WTC11 (cell line): ENCODE data around the gene ZFAND6. TPM values are rescaled to one million over a fixed set of nuclear protein-coding genes. Genes with fewer than 3 reads are reported as not detected.

ENCODE experiments used
- ATAC-seq: fragments of 200-7000 bp; cut with Tn5 transposase; 2 replicates; pipeline ENCODE4 v1.10.0; 2021; ENCODE audit warnings: mild to moderate bottlenecking, moderate library complexity
- CTCF ChIA-PET: fragments of 300-600 bp; sonication (Branson Sonifier 250); formaldehyde crosslinking; loops from one replicate; lab custom pipeline; 2021; ENCODE audit warnings: antibody characterized with exemption; lab: Charles Lee
- POLR2A ChIA-PET: fragments of 350-600 bp; sonication (Branson Sonifier 250); formaldehyde crosslinking; loops from one replicate; lab custom pipeline; 2021; ENCODE audit warnings: antibody characterized with exemption; lab: Charles Lee
- DNase-seq: peaks from one replicate; pipeline ENCODE4 v3.0.0; 2021; ENCODE audit warnings: low spot score
- H3K27ac Mint-ChIP-seq: 2 replicates; pipeline ENCODE4 v1.8.0; 2021; ENCODE audit warnings: mixed read lengths
- H3K27me3 Mint-ChIP-seq: 2 replicates; pipeline ENCODE4 v1.8.0; 2021; ENCODE audit warnings: low read depth, mild to moderate bottlenecking, moderate library complexity, mixed read lengths
- H3K36me3 Mint-ChIP-seq: 2 replicates; pipeline ENCODE4 v1.8.0; 2021; ENCODE audit warnings: mixed read lengths
- H3K4me1 Mint-ChIP-seq: 2 replicates; pipeline ENCODE4 v1.8.0; 2022; ENCODE audit warnings: mixed read lengths
- H3K4me3 Mint-ChIP-seq: 2 replicates; pipeline ENCODE4 v1.8.0; 2021; ENCODE audit warnings: mild to moderate bottlenecking, moderate library complexity, mixed read lengths
- H3K9me3 Mint-ChIP-seq: 2 replicates; pipeline ENCODE4 v1.8.0; 2021; ENCODE audit warnings: mixed read lengths
- ETV6 ChIP-seq: sonication (generic); formaldehyde crosslinking; IDR thresholded peaks from 2 replicates; pipeline ENCODE4 v1.8.1; 2022; ENCODE audit warnings: mild to moderate bottlenecking, missing genetic modification reagents
- FOXJ3 ChIP-seq: sonication (generic); formaldehyde crosslinking; IDR thresholded peaks from 2 replicates; pipeline ENCODE4 v1.9.0; 2021; ENCODE audit warnings: missing genetic modification reagents, mild to moderate bottlenecking, borderline replicate concordance
- FOXP1 ChIP-seq: sonication (generic); formaldehyde crosslinking; IDR thresholded peaks from 2 replicates; pipeline ENCODE4 v1.8.0; 2022; ENCODE audit warnings: missing genetic modification reagents, mild to moderate bottlenecking, moderate library complexity, borderline replicate concordance
- FOXP4 ChIP-seq: sonication (generic); formaldehyde crosslinking; IDR thresholded peaks from 2 replicates; pipeline ENCODE4 v1.8.0; 2022; ENCODE audit warnings: mild to moderate bottlenecking, missing genetic modification reagents
- GTF2I ChIP-seq: fragments of 250-450 bp; sonication (Bioruptor Pico); conservative IDR thresholded peaks from 2 replicates; pipeline ENCODE4 v1.4.0; 2021; ENCODE audit warnings: mild to moderate bottlenecking
- JAZF1 ChIP-seq: fragments of 250-450 bp; sonication (Bioruptor Pico); IDR thresholded peaks from 2 replicates; pipeline ENCODE4 v1.9.0; 2021; ENCODE audit warnings: moderate library complexity, mild to moderate bottlenecking, inconsistent platforms
- NFATC4 ChIP-seq: fragments of 250-450 bp; sonication (Bioruptor Pico); IDR thresholded peaks from 2 replicates; pipeline ENCODE4 v1.9.0; 2021; ENCODE audit warnings: mild to moderate bottlenecking
- OVOL2 ChIP-seq: fragments of 250-450 bp; sonication (Bioruptor Pico); IDR thresholded peaks from 2 replicates; pipeline ENCODE4 v1.9.0; 2021; ENCODE audit warnings: mild to moderate bottlenecking, borderline replicate concordance
- SMAD3 ChIP-seq: sonication (generic); formaldehyde crosslinking; IDR thresholded peaks from 2 replicates; pipeline ENCODE4 v1.8.0; 2022; ENCODE audit warnings: missing genetic modification reagents, mild to moderate bottlenecking, borderline replicate concordance
- SOX15 ChIP-seq: fragments of 250-450 bp; sonication (Bioruptor Pico); IDR thresholded peaks from 2 replicates; pipeline ENCODE4 v1.9.0; 2021; ENCODE audit warnings: mild to moderate bottlenecking
- SP1 ChIP-seq: sonication (generic); formaldehyde crosslinking; conservative IDR thresholded peaks from 2 replicates; pipeline ENCODE4 v1.8.1; 2022; ENCODE audit warnings: missing genetic modification reagents
- STAT6 ChIP-seq: sonication (generic); formaldehyde crosslinking; conservative IDR thresholded peaks from 2 replicates; pipeline ENCODE4 v1.8.1; 2023; ENCODE audit warnings: mild to moderate bottlenecking, low read depth, missing genetic modification reagents, moderate library complexity
- TCF7 ChIP-seq: sonication (generic); formaldehyde crosslinking; IDR thresholded peaks from 2 replicates; pipeline ENCODE4 v1.8.0; 2022; ENCODE audit warnings: mild to moderate bottlenecking, low read depth, missing genetic modification reagents, moderate library complexity
- USF1 ChIP-seq: sonication (generic); formaldehyde crosslinking; IDR thresholded peaks from 2 replicates; pipeline ENCODE4 v1.8.0; 2022; ENCODE audit warnings: mild to moderate bottlenecking, missing genetic modification reagents
- ZNF138 ChIP-seq: sonication (generic); formaldehyde crosslinking; conservative IDR thresholded peaks from 2 replicates; pipeline ENCODE4 v1.8.1; 2022; ENCODE audit warnings: mild to moderate bottlenecking, moderate library complexity, missing genetic modification reagents
- total RNA-seq: library from RNA; stranded (reverse); gene quantifications from 3 replicates; pipeline ENCODE4 v1.2.3, GENCODE V29; 2021
- TF ChIP-seq, protein P1 (sequence below): fragments of 250-450 bp; sonication (Bioruptor Pico); IDR thresholded peaks from 2 replicates; pipeline ENCODE4 v1.9.0; 2021; ENCODE audit warnings: mild to moderate bottlenecking, borderline replicate concordance
- TF ChIP-seq, protein P2 (sequence below): sonication (generic); formaldehyde crosslinking; IDR thresholded peaks from 2 replicates; pipeline ENCODE4 v1.8.1; 2022; ENCODE audit warnings: mild to moderate bottlenecking, missing genetic modification reagents, moderate library complexity, borderline replicate concordance
- TF ChIP-seq, protein P3 (sequence below): fragments of 250-450 bp; sonication (Bioruptor Pico); IDR thresholded peaks from 2 replicates; pipeline ENCODE4 v1.9.0; 2021; ENCODE audit warnings: moderate library complexity, mild to moderate bottlenecking, inconsistent platforms, borderline replicate concordance
- TF ChIP-seq, protein P4 (sequence below): fragments of 250-450 bp; sonication (Bioruptor Pico); IDR thresholded peaks from 2 replicates; pipeline ENCODE4 v2.1.2; 2022; ENCODE audit warnings: mild to moderate bottlenecking, moderate library complexity

Gene ZFAND6
- total RNA-seq, 1 experiment from 2014 or later = 114 TPM

DNA sequence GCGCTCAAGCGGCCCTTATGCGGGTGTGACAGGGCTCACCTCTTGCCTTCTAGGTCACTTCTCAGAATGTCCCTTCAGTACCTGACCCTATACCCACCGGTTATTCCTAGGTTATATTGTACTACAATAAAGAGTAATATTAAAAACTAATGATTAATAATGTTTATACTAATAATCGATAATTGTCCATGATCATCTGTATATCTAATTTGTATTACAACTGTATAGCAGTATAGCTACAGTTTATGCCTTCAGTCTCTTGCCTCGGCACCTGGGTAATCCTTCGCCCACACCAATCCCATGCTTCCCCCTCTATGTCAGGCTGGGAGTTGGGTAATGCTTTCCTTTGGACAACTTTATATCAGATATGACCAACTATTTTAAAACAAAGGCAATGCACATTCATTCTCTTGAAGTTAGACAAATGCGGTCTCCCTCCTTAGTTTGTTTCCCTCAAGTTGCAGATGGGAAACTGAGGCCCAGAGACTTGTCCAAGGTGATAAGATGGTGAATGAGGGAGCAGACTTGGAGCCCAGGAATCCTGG is 96.8 kb downstream of the ZFAND6 start (continued):
- TF ChIP-seq, protein P1, sequence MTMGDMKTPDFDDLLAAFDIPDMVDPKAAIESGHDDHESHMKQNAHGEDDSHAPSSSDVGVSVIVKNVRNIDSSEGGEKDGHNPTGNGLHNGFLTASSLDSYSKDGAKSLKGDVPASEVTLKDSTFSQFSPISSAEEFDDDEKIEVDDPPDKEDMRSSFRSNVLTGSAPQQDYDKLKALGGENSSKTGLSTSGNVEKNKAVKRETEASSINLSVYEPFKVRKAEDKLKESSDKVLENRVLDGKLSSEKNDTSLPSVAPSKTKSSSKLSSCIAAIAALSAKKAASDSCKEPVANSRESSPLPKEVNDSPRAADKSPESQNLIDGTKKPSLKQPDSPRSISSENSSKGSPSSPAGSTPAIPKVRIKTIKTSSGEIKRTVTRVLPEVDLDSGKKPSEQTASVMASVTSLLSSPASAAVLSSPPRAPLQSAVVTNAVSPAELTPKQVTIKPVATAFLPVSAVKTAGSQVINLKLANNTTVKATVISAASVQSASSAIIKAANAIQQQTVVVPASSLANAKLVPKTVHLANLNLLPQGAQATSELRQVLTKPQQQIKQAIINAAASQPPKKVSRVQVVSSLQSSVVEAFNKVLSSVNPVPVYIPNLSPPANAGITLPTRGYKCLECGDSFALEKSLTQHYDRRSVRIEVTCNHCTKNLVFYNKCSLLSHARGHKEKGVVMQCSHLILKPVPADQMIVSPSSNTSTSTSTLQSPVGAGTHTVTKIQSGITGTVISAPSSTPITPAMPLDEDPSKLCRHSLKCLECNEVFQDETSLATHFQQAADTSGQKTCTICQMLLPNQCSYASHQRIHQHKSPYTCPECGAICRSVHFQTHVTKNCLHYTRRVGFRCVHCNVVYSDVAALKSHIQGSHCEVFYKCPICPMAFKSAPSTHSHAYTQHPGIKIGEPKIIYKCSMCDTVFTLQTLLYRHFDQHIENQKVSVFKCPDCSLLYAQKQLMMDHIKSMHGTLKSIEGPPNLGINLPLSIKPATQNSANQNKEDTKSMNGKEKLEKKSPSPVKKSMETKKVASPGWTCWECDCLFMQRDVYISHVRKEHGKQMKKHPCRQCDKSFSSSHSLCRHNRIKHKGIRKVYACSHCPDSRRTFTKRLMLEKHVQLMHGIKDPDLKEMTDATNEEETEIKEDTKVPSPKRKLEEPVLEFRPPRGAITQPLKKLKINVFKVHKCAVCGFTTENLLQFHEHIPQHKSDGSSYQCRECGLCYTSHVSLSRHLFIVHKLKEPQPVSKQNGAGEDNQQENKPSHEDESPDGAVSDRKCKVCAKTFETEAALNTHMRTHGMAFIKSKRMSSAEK (CRISPR knock-in tag) = no peak
- TF ChIP-seq OVOL2 (CRISPR knock-in tag) (no peak), TCF7 (no peak), USF1 (CRISPR knock-in tag) (no peak), STAT6 (CRISPR knock-in tag) (no peak), GTF2I (CRISPR knock-in tag) (no peak), ZNF138 (CRISPR knock-in tag) (no peak)
- TF ChIP-seq, protein P2, sequence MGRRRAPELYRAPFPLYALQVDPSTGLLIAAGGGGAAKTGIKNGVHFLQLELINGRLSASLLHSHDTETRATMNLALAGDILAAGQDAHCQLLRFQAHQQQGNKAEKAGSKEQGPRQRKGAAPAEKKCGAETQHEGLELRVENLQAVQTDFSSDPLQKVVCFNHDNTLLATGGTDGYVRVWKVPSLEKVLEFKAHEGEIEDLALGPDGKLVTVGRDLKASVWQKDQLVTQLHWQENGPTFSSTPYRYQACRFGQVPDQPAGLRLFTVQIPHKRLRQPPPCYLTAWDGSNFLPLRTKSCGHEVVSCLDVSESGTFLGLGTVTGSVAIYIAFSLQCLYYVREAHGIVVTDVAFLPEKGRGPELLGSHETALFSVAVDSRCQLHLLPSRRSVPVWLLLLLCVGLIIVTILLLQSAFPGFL (CRISPR knock-in tag) = no peak
- TF ChIP-seq, protein P3, sequence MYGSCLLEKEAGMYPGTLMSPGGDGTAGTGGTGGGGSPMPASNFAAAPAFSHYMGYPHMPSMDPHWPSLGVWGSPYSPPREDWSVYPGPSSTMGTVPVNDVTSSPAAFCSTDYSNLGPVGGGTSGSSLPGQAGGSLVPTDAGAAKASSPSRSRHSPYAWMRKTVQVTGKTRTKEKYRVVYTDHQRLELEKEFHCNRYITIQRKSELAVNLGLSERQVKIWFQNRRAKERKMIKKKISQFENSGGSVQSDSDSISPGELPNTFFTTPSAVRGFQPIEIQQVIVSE (CRISPR knock-in tag) = no peak
- TF ChIP-seq, protein P4, sequence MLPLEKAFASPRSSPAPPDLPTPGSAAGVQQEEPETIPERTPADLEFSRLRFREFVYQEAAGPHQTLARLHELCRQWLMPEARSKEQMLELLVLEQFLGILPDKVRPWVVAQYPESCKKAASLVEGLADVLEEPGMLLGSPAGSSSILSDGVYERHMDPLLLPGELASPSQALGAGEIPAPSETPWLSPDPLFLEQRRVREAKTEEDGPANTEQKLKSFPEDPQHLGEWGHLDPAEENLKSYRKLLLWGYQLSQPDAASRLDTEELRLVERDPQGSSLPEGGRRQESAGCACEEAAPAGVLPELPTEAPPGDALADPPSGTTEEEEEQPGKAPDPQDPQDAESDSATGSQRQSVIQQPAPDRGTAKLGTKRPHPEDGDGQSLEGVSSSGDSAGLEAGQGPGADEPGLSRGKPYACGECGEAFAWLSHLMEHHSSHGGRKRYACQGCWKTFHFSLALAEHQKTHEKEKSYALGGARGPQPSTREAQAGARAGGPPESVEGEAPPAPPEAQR = no peak

DNA sequence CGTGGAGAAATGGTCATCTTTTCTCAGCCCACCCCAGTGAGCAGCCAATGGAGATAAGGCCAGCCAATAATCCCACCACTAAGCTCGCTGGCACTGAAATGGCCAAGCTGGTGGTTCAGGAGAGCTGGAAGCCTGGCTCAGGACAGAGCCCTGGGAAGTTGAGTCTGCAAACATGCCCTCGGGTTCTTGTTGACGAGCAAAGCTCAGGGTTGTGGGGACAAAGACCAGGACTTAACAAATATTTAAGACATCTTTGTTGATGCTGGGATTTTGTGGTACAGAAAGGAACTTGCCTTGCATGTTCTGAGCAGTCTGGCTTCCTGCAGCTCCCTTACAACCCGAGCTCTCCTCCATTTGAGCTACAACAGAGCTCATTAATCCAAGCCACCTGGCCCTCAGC is 97.7 kb downstream of the ZFAND6 start:
- ATAC-seq = no peak
- ChIA-PET POLR2A (no interaction called here), CTCF (interaction anchor here (0.8 kb wide), 1 partner anchor 15 kb away, joined by 3 read pairs; no protein-coding TSS in a partner anchor)
- TF ChIP-seq SP1 (CRISPR knock-in tag) = no peak
- no peak for TF ChIP-seq FOXP4
- no peak for TF ChIP-seq SOX15 (CRISPR knock-in tag)
- TF ChIP-seq FOXJ3 (CRISPR knock-in tag) = no peak
- no peak for TF ChIP-seq NFATC4 (CRISPR knock-in tag)
- no peak for TF ChIP-seq SMAD3 (CRISPR knock-in tag)
- no peak for TF ChIP-seq GTF2I (CRISPR knock-in tag)
- TF ChIP-seq ETV6 (CRISPR knock-in tag) = no peak
- TF ChIP-seq JAZF1 (CRISPR knock-in tag) = no peak
- no peak for TF ChIP-seq FOXP1

More for the DNA sequence above, 97.7 kb downstream of the ZFAND6 start:
- Mint-ChIP-seq H3K27ac (no peak overlapping the region), H3K27me3 (no peaks in the 10 kb centered on the region), H3K4me3 (no peak overlapping the region), H3K9me3 (no peaks in the 10 kb centered on the region), H3K4me1 (peaks cover 18% of the 10 kb centered on the region), H3K36me3 (peaks cover 9% of the 10 kb centered on the region)
- no peak for DNase-seq
